Ovary (tissue), 3 donors: Measurements from ENCODE around the gene TMEM50A.

Source experiments
- POLR2A ChIP-seq: fragments of 450-650 bp; IDR thresholded peaks from one replicate; pipeline ENCODE4 v1.6.1; 2017; ENCODE audit warnings: antibody characterized with exemption, mild to moderate bottlenecking, moderate library complexity
- TF ChIP-seq, protein P1 (sequence below), 3 donors: fragments of 450-650 bp in 2 of 3; fragments of 200-600 bp in 1 of 3; IDR thresholded peaks; one replicate each; pipeline versions ENCODE4 v1.5.1 to v1.8.0; 2016 to 2022; ENCODE audit warnings: antibody characterized with exemption in 3 of 3, mild to moderate bottlenecking in 1 of 3
- donor health status: DM: no; HTN: no; CAD: no.

DNA sequence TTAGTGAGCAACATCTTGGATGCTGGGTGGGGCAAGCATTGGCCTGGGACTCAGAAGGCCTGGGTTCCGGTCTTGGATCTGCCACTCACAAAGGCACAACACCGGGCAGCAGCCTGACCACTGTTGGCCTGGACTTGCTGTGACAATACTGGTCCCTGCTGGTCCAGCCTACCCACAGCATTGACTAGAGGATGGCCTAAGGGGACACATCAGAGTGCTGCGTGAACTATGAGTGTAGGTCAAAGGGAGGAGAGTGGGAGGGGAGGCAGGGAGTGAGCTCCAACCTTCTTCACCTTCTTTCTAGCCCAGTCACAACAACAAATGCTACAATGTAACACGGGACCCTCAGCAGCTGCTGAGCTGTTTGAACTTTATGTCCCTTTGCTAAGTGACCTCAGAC is 31.1 kb downstream of the TMEM50A start:
- TF ChIP-seq, protein P1, sequence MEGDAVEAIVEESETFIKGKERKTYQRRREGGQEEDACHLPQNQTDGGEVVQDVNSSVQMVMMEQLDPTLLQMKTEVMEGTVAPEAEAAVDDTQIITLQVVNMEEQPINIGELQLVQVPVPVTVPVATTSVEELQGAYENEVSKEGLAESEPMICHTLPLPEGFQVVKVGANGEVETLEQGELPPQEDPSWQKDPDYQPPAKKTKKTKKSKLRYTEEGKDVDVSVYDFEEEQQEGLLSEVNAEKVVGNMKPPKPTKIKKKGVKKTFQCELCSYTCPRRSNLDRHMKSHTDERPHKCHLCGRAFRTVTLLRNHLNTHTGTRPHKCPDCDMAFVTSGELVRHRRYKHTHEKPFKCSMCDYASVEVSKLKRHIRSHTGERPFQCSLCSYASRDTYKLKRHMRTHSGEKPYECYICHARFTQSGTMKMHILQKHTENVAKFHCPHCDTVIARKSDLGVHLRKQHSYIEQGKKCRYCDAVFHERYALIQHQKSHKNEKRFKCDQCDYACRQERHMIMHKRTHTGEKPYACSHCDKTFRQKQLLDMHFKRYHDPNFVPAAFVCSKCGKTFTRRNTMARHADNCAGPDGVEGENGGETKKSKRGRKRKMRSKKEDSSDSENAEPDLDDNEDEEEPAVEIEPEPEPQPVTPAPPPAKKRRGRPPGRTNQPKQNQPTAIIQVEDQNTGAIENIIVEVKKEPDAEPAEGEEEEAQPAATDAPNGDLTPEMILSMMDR (IDR thresholded peaks at IDR 0.05): no peak
- TF ChIP-seq POLR2A: no peak
